GM23338 (cell line): Measurements from ENCODE around the gene ANKRD7. TPM values are rescaled to one million over a fixed set of nuclear protein-coding genes. Genes with fewer than 3 reads are reported as not detected.

Experiments used
- ATAC-seq: fragments of 200-7000 bp; cut with Tn5 transposase; 3 replicates; pipeline ENCODE4 v1.9.1; 2020
- DNase-seq: peaks from one replicate; pipeline ENCODE4 v3.0.0-alpha.2; 2015; ENCODE audit warnings: low spot score
- H2AFZ ChIP-seq: fragments of 200-600 bp; sonication (generic); 2 replicates; pipeline ENCODE4 v1.8.0; 2016; ENCODE audit warnings: antibody characterized with exemption, mild to moderate bottlenecking, moderate library complexity
- H3F3A ChIP-seq: fragments of 200-600 bp; sonication (generic); replicated peaks from 2 replicates; pipeline ENCODE4 v1.8.0; 2017; ENCODE audit warnings: antibody characterized with exemption, mixed run types, low read depth
- H3K27ac ChIP-seq: fragments of 200-600 bp; sonication (generic); 2 replicates; pipeline ENCODE4 v1.6.1; 2016; ENCODE audit warnings: low read depth
- H3K27me3 ChIP-seq: fragments of 200-600 bp; sonication (generic); 2 replicates; pipeline ENCODE4 v1.8.0; 2016; ENCODE audit warnings: mild to moderate bottlenecking, mixed run types, moderate library complexity; ENCODE audit not compliant: insufficient read depth
- H3K36me3 ChIP-seq: fragments of 200-600 bp; sonication (generic); 2 replicates; pipeline ENCODE4 v1.8.0; 2016; ENCODE audit warnings: mild to moderate bottlenecking; ENCODE audit not compliant: insufficient read depth
- H3K4me1 ChIP-seq: fragments of 200-600 bp; sonication (generic); 2 replicates; pipeline ENCODE4 v1.8.0; 2016; ENCODE audit warnings: mild to moderate bottlenecking, moderate library complexity; ENCODE audit not compliant: insufficient read depth
- H3K4me2 ChIP-seq: fragments of 200-600 bp; sonication (generic); 2 replicates; pipeline ENCODE4 v1.7.1; 2017; ENCODE audit warnings: mixed run types
- H3K4me3 ChIP-seq: fragments of 200-600 bp; sonication (generic); 2 replicates; pipeline ENCODE4 v1.6.1; 2016; ENCODE audit warnings: mixed run types
- H3K79me2 ChIP-seq: fragments of 200-600 bp; sonication (generic); replicated peaks from 2 replicates; pipeline ENCODE4 v1.8.0; 2017; ENCODE audit warnings: mild to moderate bottlenecking; ENCODE audit not compliant: insufficient read depth
- H3K9me2 ChIP-seq: fragments of 200-600 bp; sonication (generic); 2 replicates; pipeline ENCODE4 v1.8.0; 2017; ENCODE audit not compliant: insufficient read depth
- H4K20me1 ChIP-seq: fragments of 200-600 bp; sonication (generic); replicated peaks from 2 replicates; pipeline ENCODE4 v1.8.0; 2017; ENCODE audit warnings: mild to moderate bottlenecking; ENCODE audit not compliant: insufficient read depth
- H3K27ac Mint-ChIP-seq: 2 replicates; pipeline ENCODE4 v1.8.0; 2020; ENCODE audit warnings: inconsistent platforms, mild to moderate bottlenecking, moderate library complexity, mixed read lengths
- H3K27me3 Mint-ChIP-seq: 3 replicates; pipeline ENCODE4 v1.8.0; 2022; ENCODE audit warnings: low read depth, mild to moderate bottlenecking, moderate library complexity, mixed read lengths, inconsistent platforms; ENCODE audit not compliant: insufficient read depth, poor library complexity
- H3K36me3 Mint-ChIP-seq: 3 replicates; pipeline ENCODE4 v1.8.0; 2021; ENCODE audit warnings: low read depth, mild to moderate bottlenecking, inconsistent platforms, moderate library complexity, mixed read lengths
- H3K4me1 Mint-ChIP-seq: 3 replicates; pipeline ENCODE4 v1.8.0; 2020; ENCODE audit warnings: mild to moderate bottlenecking, inconsistent platforms, mixed read lengths
- H3K4me3 Mint-ChIP-seq: 3 replicates; pipeline ENCODE4 v1.8.0; 2021; ENCODE audit warnings: moderate library complexity, mild to moderate bottlenecking, inconsistent platforms, mixed read lengths
- H3K9me3 Mint-ChIP-seq: 3 replicates; pipeline ENCODE4 v1.8.0; 2020; ENCODE audit warnings: moderate library complexity, mild to moderate bottlenecking, inconsistent platforms, mixed read lengths
- CREB1 ChIP-seq: fragments of 250-450 bp; sonication (Bioruptor Pico); IDR thresholded peaks from 2 replicates; pipeline ENCODE4 v1.5.0; 2020; ENCODE audit warnings: low read depth, mild to moderate bottlenecking, moderate library complexity
- CTCF ChIP-seq, 2 experiments: fragments of 200-600 bp in 1 of 2; sonication (generic) in 1 of 2; conservative IDR thresholded peaks; 2 replicates each; pipeline versions ENCODE4 v1.5.1 to v1.6.1; 2016 to 2017; ENCODE audit warnings: antibody characterized with exemption in 2 of 2, low read depth in 2 of 2, mild to moderate bottlenecking in 2 of 2, moderate library complexity in 1 of 2
- ETS1 ChIP-seq: IDR thresholded peaks from 2 replicates; pipeline ENCODE4 v1.6.1; 2016; ENCODE audit warnings: antibody characterized with exemption
- EZH2 ChIP-seq: fragments of 200-600 bp; sonication (generic); IDR thresholded peaks from one replicate; pipeline ENCODE4 v1.8.0; 2017; ENCODE audit warnings: antibody characterized with exemption, mild to moderate bottlenecking, low read depth; ENCODE audit not compliant: unreplicated experiment
- EZH2phosphoT487 ChIP-seq: fragments of 200-600 bp; sonication (generic); IDR thresholded peaks from one replicate; pipeline ENCODE4 v1.8.1; 2018; ENCODE audit warnings: antibody characterized with exemption; ENCODE audit not compliant: unreplicated experiment
- JUNB ChIP-seq: IDR thresholded peaks from one replicate; pipeline ENCODE4 v1.6.1; 2016; ENCODE audit warnings: antibody characterized with exemption; ENCODE audit not compliant: unreplicated experiment
- NANOG ChIP-seq: IDR thresholded peaks from 2 replicates; pipeline ENCODE4 v1.6.1; 2016; ENCODE audit warnings: antibody characterized with exemption, borderline replicate concordance
- POLR2AphosphoS5 ChIP-seq: IDR thresholded peaks from 2 replicates; pipeline ENCODE4 v1.6.1; 2016; ENCODE audit warnings: antibody characterized with exemption, low read depth
- REST ChIP-seq: IDR thresholded peaks from one replicate; pipeline ENCODE4 v1.6.1; 2018; ENCODE audit warnings: antibody characterized with exemption; ENCODE audit not compliant: unreplicated experiment
- STAT1 ChIP-seq: IDR thresholded peaks from one replicate; pipeline ENCODE4 v1.6.1; 2016; ENCODE audit warnings: antibody characterized with exemption; ENCODE audit not compliant: unreplicated experiment
- ZNF114 ChIP-seq: fragments of 250-450 bp; sonication (Bioruptor Pico); IDR thresholded peaks from 2 replicates; pipeline ENCODE4 v1.5.0; 2020; ENCODE audit warnings: mild to moderate bottlenecking, moderate library complexity
- ZNF331 ChIP-seq: fragments of 250-450 bp; sonication (Bioruptor Pico); IDR thresholded peaks from 2 replicates; pipeline ENCODE4 v1.5.0; 2020; ENCODE audit warnings: low read depth, mild to moderate bottlenecking, moderate library complexity
- ZNF462 ChIP-seq: fragments of 250-450 bp; sonication (Bioruptor Pico); IDR thresholded peaks from 2 replicates; pipeline ENCODE4 v1.5.0; 2020; ENCODE audit warnings: mild to moderate bottlenecking, moderate library complexity
- polyA plus RNA-seq: library from polyadenylated mRNA; unstranded; fragments of >200 nt; fragmentation: Nextera tagmentation; extraction: Ambion mirVana; gene quantifications from 2 replicates; pipeline ENCODE4 v1.2.1, GENCODE V29; 2016
- total RNA-seq: library from RNA; depleted of rRNA; stranded (reverse); fragments of >200 nt; shearing (Covaris generic); gene quantifications from 2 replicates; pipeline ENCODE4 v1.2.3, GENCODE V29; 2014

Gene ANKRD7
- total and polyA plus RNA-seq, 2 experiments from 2014 or later = 1.6 to 2.1 TPM

GRCh38 chr7:118220583-118220982 is 3.9 kb upstream of the ANKRD7 start:
- H3K27ac Mint-ChIP-seq = no peak overlapping the region
- Histone ChIP-seq H3K79me2 (no peaks in the 10 kb centered on the region), H3K4me2 (no peak overlapping the region), H4K20me1 (no peaks in the 10 kb centered on the region), H3F3A (no peaks in the 10 kb centered on the region), H3K4me3 (no peak overlapping the region), H3K9me2 (no peaks in the 10 kb centered on the region), H2AFZ (no peak overlapping the region), H3K36me3 (no peaks in the 10 kb centered on the region), H3K27me3 (no peaks in the 10 kb centered on the region), H3K4me1 (no peaks in the 10 kb centered on the region), H3K27ac (no peak overlapping the region)
- ATAC-seq (no peak), DNase-seq (no peak)
- no peaks in the 10 kb centered on the region for H3K9me3 Mint-ChIP-seq
- TF ChIP-seq ZNF331 (no peak), EZH2 (no peak), EZH2phosphoT487 (no peak), NANOG (no peak), ZNF462 (CRISPR knock-in tag) (no peak), ZNF114 (CRISPR knock-in tag) (no peak), REST (no peak), CREB1 (CRISPR knock-in tag) (no peak), JUNB (no peak), POLR2AphosphoS5 (no peak), STAT1 (no peak), CTCF (conservative IDR thresholded peaks at IDR 0.05; ENCODE audit: low read depth in 2 of 2) (no peak), ETS1 (no peak)
- H3K36me3 Mint-ChIP-seq = no peaks in the 10 kb centered on the region
- no peaks in the 10 kb centered on the region for H3K4me1 Mint-ChIP-seq
- H3K27me3 Mint-ChIP-seq = no peaks in the 10 kb centered on the region
- no peak overlapping the region for H3K4me3 Mint-ChIP-seq
